Articular chondrocyte of knee joint (primary cell): ENCODE measurements around the gene FEZ2. TPM values are rescaled to one million over a fixed set of nuclear protein-coding genes. Genes with fewer than 3 reads are reported as not detected.

Experiments
- total RNA-seq: library from RNA; depleted of rRNA; stranded (reverse); fragments of >200 nt; gene quantifications from 2 replicates; pipeline ENCODE4 v1.2.3, GENCODE V29; 2012

The FEZ2 gene, protein sequence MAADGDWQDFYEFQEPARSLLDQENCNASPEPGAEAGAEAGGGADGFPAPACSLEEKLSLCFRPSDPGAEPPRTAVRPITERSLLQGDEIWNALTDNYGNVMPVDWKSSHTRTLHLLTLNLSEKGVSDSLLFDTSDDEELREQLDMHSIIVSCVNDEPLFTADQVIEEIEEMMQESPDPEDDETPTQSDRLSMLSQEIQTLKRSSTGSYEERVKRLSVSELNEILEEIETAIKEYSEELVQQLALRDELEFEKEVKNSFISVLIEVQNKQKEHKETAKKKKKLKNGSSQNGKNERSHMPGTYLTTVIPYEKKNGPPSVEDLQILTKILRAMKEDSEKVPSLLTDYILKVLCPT
- total RNA-seq, result 71.7 and 72.3 TPM in 2 replicates

GRCh38 chr2:36597532-36598377 is at the start of gene FEZ2:
FEZ2 (minus strand) TSS chr2:36598168; CDS start chr2:36598142, 26 bp downstream.

Other genes starting within 250 kb of the FEZ2 start
- 512 and 531 TPM in 2 replicates for gene CRIM1, start 242.4 kb downstream of the FEZ2 start, total RNA-seq
- gene VIT, start 98.5 kb upstream of the FEZ2 start, total RNA-seq, result 13.5 and 16.2 TPM in 2 replicates